HUDEP-2 (cell line): ENCODE data around the gene MAPK10.

ENCODE experiments used
- DNase-seq, 76 experiments: peaks; one replicate each; lab custom pipeline; 2025; ENCODE audit not compliant: unreplicated experiment in 76 of 76; lab: John Stamatoyannopoulos, UW

Gene MAPK10

GRCh38 chr4:86280246-86280645 lies 79.6 kb downstream of the MAPK10 start:
- no peak for DNase-seq

GRCh38 chr4:86279293-86279960 lies 80.4 kb downstream of the MAPK10 start:
- DNase-seq: no peak

GRCh38 chr4:86278126-86278525 lies 81.7 kb downstream of the MAPK10 start:
- DNase-seq: no peak

DNA sequence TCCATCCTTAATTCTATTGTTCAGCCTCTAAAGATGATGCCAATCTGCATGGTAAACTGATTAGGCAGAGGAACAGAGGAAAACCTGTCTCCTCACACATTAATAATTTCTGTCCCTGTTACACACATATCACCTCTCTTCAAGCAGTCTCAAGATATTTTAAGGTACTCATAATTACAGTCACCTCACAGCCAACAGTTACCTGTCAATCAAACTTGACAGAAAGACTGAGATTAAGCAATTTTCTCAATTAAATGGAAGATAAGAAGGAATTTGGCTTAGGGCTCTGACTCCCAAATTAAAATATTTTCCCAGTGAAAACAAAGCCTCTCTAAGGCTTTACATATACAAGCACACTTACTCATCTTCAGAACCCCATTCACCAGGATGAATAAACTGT lies 85.2 kb downstream of the MAPK10 start:
- DNase-seq: no peak

DNA sequence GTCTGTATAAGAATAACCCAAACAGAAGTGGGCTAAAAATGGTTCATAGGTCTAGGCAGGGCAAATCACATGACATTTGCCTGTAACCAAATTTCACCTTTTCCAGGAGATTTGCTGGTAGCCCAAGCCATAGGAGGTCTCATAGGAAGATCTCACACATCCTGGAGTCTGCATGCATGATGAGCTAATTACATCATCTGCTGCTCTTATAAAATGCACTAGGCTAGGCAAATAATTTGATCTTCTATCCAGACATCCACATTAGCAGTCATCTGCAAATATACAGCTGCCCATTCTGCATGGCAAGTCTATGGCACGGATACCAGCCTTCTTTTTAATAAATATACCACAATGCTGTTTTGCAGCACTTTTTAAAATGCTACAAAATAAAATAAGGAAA lies 87.2 kb downstream of the MAPK10 start:
- DNase-seq: no peak

DNA sequence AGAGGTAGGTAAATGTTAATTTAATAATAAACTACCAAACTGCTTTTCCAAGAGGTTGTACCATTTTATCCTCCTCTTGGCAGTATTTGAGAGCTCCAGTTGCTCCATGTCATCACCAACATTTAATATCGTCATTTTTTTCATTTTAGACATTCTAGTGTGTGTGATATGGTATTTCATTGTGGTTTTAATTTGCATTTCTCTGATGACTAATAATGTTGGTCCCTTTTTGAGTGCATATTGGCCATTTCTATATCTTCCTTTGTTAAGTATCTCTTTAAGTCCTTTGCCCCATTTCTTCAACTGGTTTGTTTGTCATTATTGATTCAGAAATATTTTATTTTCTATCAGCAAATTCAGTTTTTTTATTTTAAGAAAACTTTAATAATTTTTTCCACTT lies 88.8 kb downstream of the MAPK10 start:
- no peak for DNase-seq

- DNase-seq: no peak
Observed at GRCh38 chr4:86269354-86269753, 90.5 kb downstream of the MAPK10 start.

DNA sequence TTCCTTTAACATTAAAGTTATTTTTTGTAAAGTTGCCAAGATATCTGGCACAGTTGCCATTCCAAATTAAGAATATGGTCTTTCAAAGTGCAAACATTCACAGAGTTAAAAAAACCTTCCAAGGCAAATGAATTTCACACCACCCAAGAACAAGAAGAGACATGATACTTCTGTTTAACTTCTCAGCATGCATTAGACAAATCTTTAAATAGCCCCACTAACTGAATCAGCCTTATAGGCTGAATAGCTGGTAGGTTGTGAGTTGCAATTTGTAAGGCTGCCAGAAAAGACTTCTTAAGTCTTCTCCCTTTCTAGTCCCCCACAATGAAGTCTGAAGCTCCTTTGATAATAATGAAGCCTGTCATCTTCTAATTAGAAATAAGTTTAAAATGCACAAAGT lies 95.6 kb downstream of the MAPK10 start:
- no peak for DNase-seq

- DNase-seq: no peak
Observed at GRCh38 chr4:86261636-86262035, 98.2 kb downstream of the MAPK10 start.

GRCh38 chr4:86256086-86256485 lies 103.8 kb downstream of the MAPK10 start:
- DNase-seq: no peak

DNA sequence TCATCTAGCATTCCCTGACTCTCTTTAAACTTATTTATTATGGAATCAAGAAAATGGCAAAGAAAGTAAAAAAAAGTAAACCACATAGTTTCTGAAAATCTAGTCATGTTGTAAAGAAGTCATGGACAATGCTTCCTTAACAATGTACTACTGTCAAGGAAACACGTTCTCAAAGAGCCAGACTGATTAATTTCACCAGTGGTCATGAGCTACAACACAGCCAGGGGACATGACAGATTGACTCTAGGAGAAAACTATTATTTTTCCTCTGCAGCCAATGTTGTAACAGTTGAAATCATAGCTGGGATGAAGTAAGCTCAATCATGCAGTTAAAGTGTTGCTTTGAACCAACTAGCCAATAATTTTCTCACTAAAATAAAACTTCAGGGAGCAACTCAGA lies 109.2 kb downstream of the MAPK10 start:
- no peak for DNase-seq

DNA sequence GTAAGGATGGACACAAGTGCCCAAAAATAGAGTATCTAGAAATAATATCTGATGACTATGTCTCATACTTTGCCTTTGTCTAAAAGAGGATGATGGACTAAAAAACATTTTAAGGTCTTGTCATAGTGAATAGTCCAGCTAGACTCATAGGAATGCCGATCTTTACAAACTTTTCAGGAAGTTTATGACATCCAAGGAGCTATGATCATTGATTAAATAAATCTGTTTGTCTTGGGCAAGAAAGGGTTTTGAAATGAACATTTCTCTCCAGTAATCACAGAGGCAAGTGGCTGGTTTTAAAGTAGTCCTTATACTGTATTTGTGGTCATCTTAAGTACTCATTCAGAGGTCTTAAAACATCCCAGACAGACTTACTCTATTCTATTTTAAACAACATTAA lies 109.8 kb downstream of the MAPK10 start:
- DNase-seq: no peak

- DNase-seq: no peak
Observed at GRCh38 chr4:86249074-86249473, 110.8 kb downstream of the MAPK10 start.

DNA sequence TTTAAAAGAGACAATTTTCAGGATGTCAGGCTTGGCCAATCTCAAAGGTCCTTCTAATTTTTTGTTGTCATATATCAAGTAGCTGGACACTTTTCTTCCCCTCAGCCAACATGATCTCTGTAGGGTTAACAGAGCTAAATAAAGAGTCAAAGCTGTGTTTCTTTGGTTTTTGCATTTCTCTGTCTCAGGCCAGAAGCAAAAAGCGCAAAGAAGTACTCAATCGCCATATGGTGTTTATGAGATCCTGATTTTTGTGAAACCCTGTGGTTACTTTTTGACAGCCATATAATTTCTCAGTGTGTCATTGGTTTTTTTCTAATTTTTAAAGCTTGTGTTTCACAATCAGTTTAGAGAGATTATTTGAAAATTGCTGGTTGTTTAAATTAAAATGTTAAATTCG lies 111.9 kb downstream of the MAPK10 start:
- DNase-seq: no peak

GRCh38 chr4:86247320-86247719 lies 112.5 kb downstream of the MAPK10 start:
- no peak for DNase-seq

GRCh38 chr4:86243750-86244149 lies 116.1 kb downstream of the MAPK10 start:
- DNase-seq: no peak

- DNase-seq: no peak
Observed at GRCh38 chr4:86242677-86243076, 117.2 kb downstream of the MAPK10 start.

- no peak for DNase-seq
Observed at GRCh38 chr4:86235549-86235948, 124.3 kb downstream of the MAPK10 start.

GRCh38 chr4:86233681-86234080 lies 126.2 kb downstream of the MAPK10 start:
- no peak for DNase-seq

DNA sequence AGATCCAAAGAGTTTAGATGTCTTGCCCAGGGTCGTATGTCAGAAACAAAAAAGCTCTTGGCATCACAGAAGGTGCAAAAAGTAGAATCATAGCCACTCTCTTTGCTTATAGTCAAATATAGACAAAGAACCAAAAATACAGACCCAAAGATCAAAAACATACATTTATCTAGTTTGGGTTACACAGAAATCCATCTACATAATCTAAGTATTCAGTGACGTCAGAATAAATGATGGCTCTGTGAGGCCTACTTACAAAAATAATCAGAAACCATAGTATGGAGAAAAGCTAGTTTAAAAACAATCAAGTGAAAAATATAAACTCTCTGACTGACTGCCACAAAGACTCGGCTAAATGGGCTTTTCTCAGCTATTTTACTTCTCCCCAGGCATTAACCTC lies 126.8 kb downstream of the MAPK10 start:
- no peak for DNase-seq

- peak in 26 of 76 experiments; percentile 0 to 52 (median 13) for DNase-seq
Observed at GRCh38 chr4:86223472-86223871, 136.4 kb downstream of the MAPK10 start.

GRCh38 chr4:86221002-86221401 lies 138.9 kb downstream of the MAPK10 start:
- DNase-seq: no peak

GRCh38 chr4:86220121-86220520 lies 139.7 kb downstream of the MAPK10 start:
- no peak for DNase-seq
